ENCODE measurements around the gene RPS6KC1. TPM values are rescaled to one million over a fixed set of nuclear protein-coding genes. Genes with fewer than 3 reads are reported as not detected.

RPS6KC1 gene
- total RNA-seq, 5 donors from 2014 or later (not counting 1 experiment from before 2014, with no cell fraction given), result 11.0 to 12.8 (median 11.7) TPM

- CTCF ChIA-PET, result no interaction called here
- no CpG with 5 or more reads among the region's 2 CpGs for WGBS (ENCODE audit: insufficient coverage)
- no peak overlapping the region for H3K4me3 Mint-ChIP-seq
- H3K4me1 Mint-ChIP-seq, result no peaks in the 10 kb centered on the region
- no peak for ATAC-seq (replicated peaks in 1 of 4)
- Histone ChIP-seq H3K27me3 (replicated peaks in 1 of 2; ENCODE audit: control insufficient read depth in 2 of 2, extremely low read depth in 1 of 2, insufficient read depth in 2 of 2, low read length in 1 of 2) (no peaks in the 10 kb centered on the region), H3K9me3 (no peaks in the 10 kb centered on the region), H3K4me3 (ENCODE audit: control insufficient read depth in 1 of 2, extremely low read depth in 1 of 2, low read length in 1 of 2) (no peak overlapping the region), H3K36me3 (ENCODE audit: control insufficient read depth in 2 of 2, extremely low read depth in 1 of 2, insufficient read depth in 1 of 2, low read length in 1 of 2) (peaks cover 0 to 2% of the 10 kb centered on the region in 2 donors), H3K27ac (ENCODE audit: low read length) (no peak overlapping the region), H3K4me1 (ENCODE audit: control insufficient read depth in 1 of 2, extremely low read depth in 1 of 2, insufficient read depth in 2 of 2, low read length in 2 of 2) (no peaks in the 10 kb centered on the region)
- no peak overlapping the region for H3K27ac Mint-ChIP-seq
- H3K9me3 Mint-ChIP-seq, result no peaks in the 10 kb centered on the region
- H3K36me3 Mint-ChIP-seq, result peaks cover 42% of the 10 kb centered on the region
- H3K27me3 Mint-ChIP-seq, result no peaks in the 10 kb centered on the region
- POLR2A ChIA-PET, result no interaction called here
- no peak for DNase-seq
Observed at GRCh38 chr1:213276236-213276635, 225.2 kb downstream of the RPS6KC1 start.

- Mint-ChIP-seq H3K36me3 (peaks cover 43% of the 10 kb centered on the region), H3K27ac (no peak overlapping the region), H3K4me1 (no peaks in the 10 kb centered on the region), H3K27me3 (no peaks in the 10 kb centered on the region), H3K9me3 (no peaks in the 10 kb centered on the region), H3K4me3 (no peak overlapping the region)
- DNase-seq (no peak), ATAC-seq (replicated peaks in 1 of 4) (no peak)
- Histone ChIP-seq H3K27ac (ENCODE audit: low read length) (no peak overlapping the region), H3K4me1 (ENCODE audit: control insufficient read depth in 1 of 2, extremely low read depth in 1 of 2, insufficient read depth in 2 of 2, low read length in 2 of 2) (no peaks in the 10 kb centered on the region), H3K9me3 (no peaks in the 10 kb centered on the region), H3K4me3 (ENCODE audit: control insufficient read depth in 1 of 2, extremely low read depth in 1 of 2, low read length in 1 of 2) (no peak overlapping the region), H3K36me3 (ENCODE audit: control insufficient read depth in 2 of 2, extremely low read depth in 1 of 2, insufficient read depth in 1 of 2, low read length in 1 of 2) (peaks cover 0 to 2% of the 10 kb centered on the region in 2 donors), H3K27me3 (replicated peaks in 1 of 2; ENCODE audit: control insufficient read depth in 2 of 2, extremely low read depth in 1 of 2, insufficient read depth in 2 of 2, low read length in 1 of 2) (no peaks in the 10 kb centered on the region)
- 100% methylated on average over 1 of the region's 2 CpGs for WGBS (ENCODE audit: insufficient coverage)
- ChIA-PET POLR2A (no interaction called here), CTCF (no interaction called here)
Observed at GRCh38 chr1:213277036-213277435, 226.0 kb downstream of the RPS6KC1 start.

- Histone ChIP-seq H3K4me1 (ENCODE audit: control insufficient read depth in 1 of 2, extremely low read depth in 1 of 2, insufficient read depth in 2 of 2, low read length in 2 of 2) (no peaks in the 10 kb centered on the region), H3K36me3 (ENCODE audit: control insufficient read depth in 2 of 2, extremely low read depth in 1 of 2, insufficient read depth in 1 of 2, low read length in 1 of 2) (no peaks in the 10 kb centered on the region), H3K27me3 (replicated peaks in 1 of 2; ENCODE audit: control insufficient read depth in 2 of 2, extremely low read depth in 1 of 2, insufficient read depth in 2 of 2, low read length in 1 of 2) (no peaks in the 10 kb centered on the region), H3K4me3 (ENCODE audit: control insufficient read depth in 1 of 2, extremely low read depth in 1 of 2, low read length in 1 of 2) (no peak overlapping the region), H3K27ac (ENCODE audit: low read length) (no peak overlapping the region), H3K9me3 (no peaks in the 10 kb centered on the region)
- DNase-seq (no peak), ATAC-seq (replicated peaks in 1 of 4) (no peak)
- Mint-ChIP-seq H3K27me3 (no peaks in the 10 kb centered on the region), H3K4me3 (no peak overlapping the region), H3K36me3 (peaks cover 21% of the 10 kb centered on the region), H3K9me3 (peaks cover 0 to 12% (median 5%) of the 10 kb centered on the region in 3 donors), H3K27ac (no peak overlapping the region), H3K4me1 (no peaks in the 10 kb centered on the region)
- CTCF ChIA-PET, result no interaction called here
- POLR2A ChIA-PET, result no interaction called here
Observed at GRCh38 chr1:213279410-213279809, 228.4 kb downstream of the RPS6KC1 start.

- no peak overlapping the region for H3K4me3 Mint-ChIP-seq
- DNase-seq (no peak), ATAC-seq (replicated peaks in 1 of 4) (no peak)
- H3K4me1 Mint-ChIP-seq, result no peaks in the 10 kb centered on the region
- WGBS (ENCODE audit: insufficient coverage), result 95% methylated on average over 6 of the region's 13 CpGs
- ChIA-PET CTCF (interaction anchor here in 1 of 2 donors (1.1 kb wide), 1 partner anchor 19 kb away, joined by 4 read pairs; no protein-coding TSS in a partner anchor), POLR2A (no interaction called here)
- peaks cover 2 to 12% (median 5%) of the 10 kb centered on the region in 3 donors for H3K9me3 Mint-ChIP-seq
- Histone ChIP-seq H3K36me3 (ENCODE audit: control insufficient read depth in 2 of 2, extremely low read depth in 1 of 2, insufficient read depth in 1 of 2, low read length in 1 of 2) (no peaks in the 10 kb centered on the region), H3K27me3 (replicated peaks in 1 of 2; ENCODE audit: control insufficient read depth in 2 of 2, extremely low read depth in 1 of 2, insufficient read depth in 2 of 2, low read length in 1 of 2) (no peaks in the 10 kb centered on the region), H3K9me3 (no peaks in the 10 kb centered on the region), H3K4me3 (ENCODE audit: control insufficient read depth in 1 of 2, extremely low read depth in 1 of 2, low read length in 1 of 2) (no peak overlapping the region), H3K4me1 (ENCODE audit: control insufficient read depth in 1 of 2, extremely low read depth in 1 of 2, insufficient read depth in 2 of 2, low read length in 2 of 2) (no peaks in the 10 kb centered on the region), H3K27ac (ENCODE audit: low read length) (no peak overlapping the region)
- H3K27ac Mint-ChIP-seq, result no peak overlapping the region
- no peaks in the 10 kb centered on the region for H3K27me3 Mint-ChIP-seq
- H3K36me3 Mint-ChIP-seq, result peaks cover 8% of the 10 kb centered on the region
Observed at GRCh38 chr1:213281640-213282301, 230.7 kb downstream of the RPS6KC1 start.

- CTCF ChIA-PET, result interaction anchor here in 1 of 2 donors (0.6 kb wide), 1 partner anchor 927 kb away, joined by 5 read pairs; no protein-coding TSS in a partner anchor
- POLR2A ChIA-PET, result no interaction called here
- Histone ChIP-seq H3K4me1 (ENCODE audit: control insufficient read depth in 1 of 2, extremely low read depth in 1 of 2, insufficient read depth in 2 of 2, low read length in 2 of 2) (no peaks in the 10 kb centered on the region), H3K4me3 (ENCODE audit: control insufficient read depth in 1 of 2, extremely low read depth in 1 of 2, low read length in 1 of 2) (no peak overlapping the region), H3K27me3 (replicated peaks in 1 of 2; ENCODE audit: control insufficient read depth in 2 of 2, extremely low read depth in 1 of 2, insufficient read depth in 2 of 2, low read length in 1 of 2) (no peaks in the 10 kb centered on the region), H3K27ac (ENCODE audit: low read length) (no peak overlapping the region), H3K36me3 (ENCODE audit: control insufficient read depth in 2 of 2, extremely low read depth in 1 of 2, insufficient read depth in 1 of 2, low read length in 1 of 2) (no peaks in the 10 kb centered on the region), H3K9me3 (no peaks in the 10 kb centered on the region)
- H3K27ac Mint-ChIP-seq, result no peak overlapping the region
- ATAC-seq (replicated peaks in 1 of 4), result no peak
- H3K36me3 Mint-ChIP-seq, result peaks cover 3% of the 10 kb centered on the region
- DNase-seq, result no peak
- no peaks in the 10 kb centered on the region for H3K27me3 Mint-ChIP-seq
- H3K4me1 Mint-ChIP-seq, result no peaks in the 10 kb centered on the region
- H3K9me3 Mint-ChIP-seq, result peaks cover 2 to 12% (median 5%) of the 10 kb centered on the region in 3 donors
- no peak overlapping the region for H3K4me3 Mint-ChIP-seq
Observed at GRCh38 chr1:213284626-213285025, 233.6 kb downstream of the RPS6KC1 start.

GRCh38 chr1:213286235-213286634 is 235.2 kb downstream of the RPS6KC1 start:
- no peak for ATAC-seq (replicated peaks in 1 of 4)
- Mint-ChIP-seq H3K27ac (no peak overlapping the region), H3K4me1 (no peaks in the 10 kb centered on the region), H3K4me3 (no peak overlapping the region), H3K27me3 (no peaks in the 10 kb centered on the region), H3K9me3 (peaks cover 2 to 12% (median 5%) of the 10 kb centered on the region in 3 donors), H3K36me3 (peaks cover 7% of the 10 kb centered on the region)
- Histone ChIP-seq H3K27ac (ENCODE audit: low read length) (no peak overlapping the region), H3K36me3 (ENCODE audit: control insufficient read depth in 2 of 2, extremely low read depth in 1 of 2, insufficient read depth in 1 of 2, low read length in 1 of 2) (no peaks in the 10 kb centered on the region), H3K27me3 (replicated peaks in 1 of 2; ENCODE audit: control insufficient read depth in 2 of 2, extremely low read depth in 1 of 2, insufficient read depth in 2 of 2, low read length in 1 of 2) (no peaks in the 10 kb centered on the region), H3K9me3 (no peaks in the 10 kb centered on the region), H3K4me1 (ENCODE audit: control insufficient read depth in 1 of 2, extremely low read depth in 1 of 2, insufficient read depth in 2 of 2, low read length in 2 of 2) (no peaks in the 10 kb centered on the region), H3K4me3 (ENCODE audit: control insufficient read depth in 1 of 2, extremely low read depth in 1 of 2, low read length in 1 of 2) (no peak overlapping the region)
- POLR2A ChIA-PET, result no interaction called here
- DNase-seq, result no peak
- CTCF ChIA-PET, result interaction anchor here in 1 of 2 donors (0.6 kb wide), 1 partner anchor 1099 kb away, joined by 3 read pairs; no protein-coding TSS in a partner anchor
- WGBS (ENCODE audit: insufficient coverage), result no CpG with 5 or more reads among the region's 1 CpG

GRCh38 chr1:213287987-213288386 is 236.9 kb downstream of the RPS6KC1 start:
- Mint-ChIP-seq H3K4me1 (no peaks in the 10 kb centered on the region), H3K27me3 (no peaks in the 10 kb centered on the region), H3K4me3 (no peak overlapping the region), H3K36me3 (peaks cover 5% of the 10 kb centered on the region), H3K27ac (no peak overlapping the region), H3K9me3 (peaks cover 0 to 9% (median 2%) of the 10 kb centered on the region in 3 donors)
- no peak for DNase-seq
- no CpG with 5 or more reads among the region's 5 CpGs for WGBS (ENCODE audit: insufficient coverage)
- CTCF ChIA-PET, result no interaction called here
- H3K4me1 ChIP-seq (ENCODE audit: control insufficient read depth in 1 of 2, extremely low read depth in 1 of 2, insufficient read depth in 2 of 2, low read length in 2 of 2), result no peaks in the 10 kb centered on the region
- H3K27me3 ChIP-seq (replicated peaks in 1 of 2; ENCODE audit: control insufficient read depth in 2 of 2, extremely low read depth in 1 of 2, insufficient read depth in 2 of 2, low read length in 1 of 2), result no peaks in the 10 kb centered on the region
- H3K27ac ChIP-seq (ENCODE audit: low read length), result no peak overlapping the region
- no peak for ATAC-seq (replicated peaks in 1 of 4)
- no peak overlapping the region for H3K4me3 ChIP-seq (ENCODE audit: control insufficient read depth in 1 of 2, extremely low read depth in 1 of 2, low read length in 1 of 2)
- H3K9me3 ChIP-seq, result no peaks in the 10 kb centered on the region
- POLR2A ChIA-PET, result no interaction called here
- no peaks in the 10 kb centered on the region for H3K36me3 ChIP-seq (ENCODE audit: control insufficient read depth in 2 of 2, extremely low read depth in 1 of 2, insufficient read depth in 1 of 2, low read length in 1 of 2)
